Activated naive CD8-positive, alpha-beta T cell treated with anti-CD3 and anti-CD28 coated beads for 36 hours (primary cell): ENCODE results near the gene ANAPC7. TPM values are rescaled to one million over a fixed set of nuclear protein-coding genes. Genes with fewer than 3 reads are reported as not detected.

Experiments
- DNase-seq: peaks from one replicate; pipeline ENCODE4 v3.0.0; 2021
- H3K27ac Mint-ChIP-seq: one replicate; pipeline ENCODE4 v1.8.0; 2022; ENCODE audit warnings: mild to moderate bottlenecking, moderate library complexity, mixed read lengths
- H3K27me3 Mint-ChIP-seq: one replicate; pipeline ENCODE4 v1.8.0; 2022; ENCODE audit warnings: mild to moderate bottlenecking, mixed read lengths
- H3K36me3 Mint-ChIP-seq: one replicate; pipeline ENCODE4 v1.8.0; 2021; ENCODE audit warnings: mild to moderate bottlenecking, mixed read lengths
- H3K4me1 Mint-ChIP-seq: one replicate; pipeline ENCODE4 v1.8.0; 2021; ENCODE audit warnings: mixed read lengths
- H3K4me3 Mint-ChIP-seq: one replicate; pipeline ENCODE4 v1.8.0; 2022; ENCODE audit warnings: mild to moderate bottlenecking, moderate library complexity, mixed read lengths
- H3K9me3 Mint-ChIP-seq: one replicate; pipeline ENCODE4 v1.8.0; 2022; ENCODE audit warnings: mixed read lengths
- total RNA-seq, 2 experiments: library from RNA; stranded (reverse); gene quantifications; one replicate each; pipeline ENCODE4 v1.2.3, GENCODE V29; 2021

The ANAPC7 gene
- total RNA-seq, 2 experiments from 2014 or later = 66.6 to 67.5 TPM

GRCh38 chr12:110329710-110330109 is 73.8 kb downstream of the ANAPC7 start:
- no peaks in the 10 kb centered on the region for H3K9me3 Mint-ChIP-seq
- H3K36me3 Mint-ChIP-seq = peaks cover 32% of the 10 kb centered on the region
- no peak overlapping the region for H3K4me3 Mint-ChIP-seq
- peaks cover 4% of the 10 kb centered on the region for H3K4me1 Mint-ChIP-seq
- H3K27me3 Mint-ChIP-seq = no peaks in the 10 kb centered on the region
- no peak overlapping the region for H3K27ac Mint-ChIP-seq
- no peak for DNase-seq

Other genes starting within 250 kb of the ANAPC7 start
- gene ATP2A2, start 122.5 kb downstream of the ANAPC7 start, total RNA-seq = 100 to 1,000 TPM; 148 to 151 TPM
- gene ARPC3, start 46.6 kb upstream of the ANAPC7 start, total RNA-seq = 100 to 1,000 TPM; 273 to 284 TPM
- gene GPN3, start 64.5 kb upstream of the ANAPC7 start, total RNA-seq = 10 to 100 TPM; 60.6 to 61.8 TPM
- gene FAM216A, start 65.1 kb upstream of the ANAPC7 start, total RNA-seq = 10 to 100 TPM; 64.8 to 66.0 TPM
- gene VPS29, start 98.4 kb upstream of the ANAPC7 start, total RNA-seq = 10 to 100 TPM; 84.5 to 91.2 TPM
- gene RAD9B, start 98.6 kb upstream of the ANAPC7 start, total RNA-seq = 1 to 10 TPM; 2.8 to 3.2 TPM
- 10 to 100 TPM; 46.2 to 48.3 TPM for gene PPTC7, start 179.6 kb upstream of the ANAPC7 start, total RNA-seq
- 10 to 100 TPM; 11.0 to 13.6 TPM for gene TCTN1, start 210.4 kb upstream of the ANAPC7 start, total RNA-seq